RKO (cell line): Measurements from ENCODE around the gene GRIP1.

Experiments
- DNase-seq: peaks from one replicate; pipeline ENCODE4 v3.0.0-alpha.2; 2016; ENCODE audit warnings: low spot score

The GRIP1 gene

DNA sequence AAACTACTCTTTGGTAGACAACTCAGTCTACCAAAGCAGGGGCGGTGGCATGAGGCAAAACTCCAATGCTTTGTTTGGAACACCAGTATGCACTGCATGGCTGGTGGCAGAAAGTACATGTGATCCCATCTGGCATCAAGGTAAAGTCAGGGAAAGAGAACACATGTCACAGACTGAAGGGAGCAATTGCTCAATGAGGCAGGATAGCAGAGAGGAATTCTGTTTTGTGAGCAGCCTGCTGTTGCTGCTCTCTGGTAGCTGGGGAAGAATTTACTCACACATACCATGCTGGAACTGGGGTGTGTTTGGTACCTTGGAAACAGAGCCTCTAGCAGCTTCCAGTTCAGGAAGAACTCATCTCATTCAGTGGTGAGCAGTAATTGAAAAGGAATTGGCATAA, 291.8 kb downstream of the GRIP1 start:
- no peak for DNase-seq

DNA sequence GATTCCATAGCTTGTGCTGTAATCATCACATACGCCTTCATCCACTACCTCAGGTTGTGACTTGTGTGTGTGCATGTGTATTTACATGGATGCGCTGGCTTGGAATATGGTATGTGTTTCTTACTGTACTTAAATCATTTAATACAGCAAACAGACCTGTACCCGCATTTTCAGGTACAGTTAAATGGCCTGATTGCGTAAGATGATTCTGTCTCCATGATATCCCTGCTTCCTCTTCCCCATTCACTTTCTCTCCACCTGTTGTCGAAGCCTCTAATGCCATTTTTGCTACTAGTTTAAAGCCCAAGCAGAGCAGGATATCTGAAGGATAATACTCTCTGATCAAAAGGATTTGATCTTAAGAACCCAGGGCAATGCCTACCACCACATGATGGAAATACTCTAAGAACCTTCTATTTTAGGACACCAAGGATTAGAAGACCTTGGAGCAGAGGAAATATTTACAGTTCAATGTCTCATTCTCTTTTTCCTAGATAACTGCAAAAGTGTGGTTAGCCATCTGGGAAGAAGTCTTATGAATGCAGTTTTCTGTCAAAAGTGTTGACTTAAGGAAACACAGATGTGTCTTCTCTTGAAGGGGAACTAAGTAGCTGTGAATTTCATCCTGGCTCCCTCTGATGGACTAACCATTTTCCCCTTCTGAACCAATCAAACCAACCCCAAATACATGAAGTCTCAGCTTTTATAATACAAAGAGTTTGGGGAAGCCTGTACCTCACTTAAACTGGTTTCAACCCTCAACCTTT, 297.9 kb downstream of the GRIP1 start:
- no peak for DNase-seq

- DNase-seq, result no peak
These were observed 299.3 kb downstream of the GRIP1 start for GRCh38 chr12:66379616-66380015.

DNA sequence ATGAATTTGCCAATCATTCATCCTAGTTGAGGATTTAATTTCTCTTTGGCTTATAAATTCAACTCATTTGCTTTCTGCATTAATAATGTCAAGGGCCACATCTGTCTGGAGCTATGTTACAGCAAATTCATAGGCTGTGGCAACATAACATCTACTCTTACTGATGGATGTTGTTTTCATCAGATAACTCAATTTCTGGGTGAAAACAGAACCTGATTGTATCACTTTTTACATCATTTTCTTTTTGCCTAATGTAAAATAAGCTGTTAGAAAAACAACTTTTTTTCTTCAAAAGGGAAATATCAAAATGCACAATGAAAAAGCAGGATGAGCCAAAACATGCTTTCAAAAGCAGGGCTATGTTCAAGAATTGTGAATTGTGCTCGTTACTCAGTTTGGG, 303.3 kb downstream of the GRIP1 start:
- DNase-seq, result no peak

GRCh38 chr12:66371982-66372381, 306.9 kb downstream of the GRIP1 start:
- DNase-seq, result no peak

DNA sequence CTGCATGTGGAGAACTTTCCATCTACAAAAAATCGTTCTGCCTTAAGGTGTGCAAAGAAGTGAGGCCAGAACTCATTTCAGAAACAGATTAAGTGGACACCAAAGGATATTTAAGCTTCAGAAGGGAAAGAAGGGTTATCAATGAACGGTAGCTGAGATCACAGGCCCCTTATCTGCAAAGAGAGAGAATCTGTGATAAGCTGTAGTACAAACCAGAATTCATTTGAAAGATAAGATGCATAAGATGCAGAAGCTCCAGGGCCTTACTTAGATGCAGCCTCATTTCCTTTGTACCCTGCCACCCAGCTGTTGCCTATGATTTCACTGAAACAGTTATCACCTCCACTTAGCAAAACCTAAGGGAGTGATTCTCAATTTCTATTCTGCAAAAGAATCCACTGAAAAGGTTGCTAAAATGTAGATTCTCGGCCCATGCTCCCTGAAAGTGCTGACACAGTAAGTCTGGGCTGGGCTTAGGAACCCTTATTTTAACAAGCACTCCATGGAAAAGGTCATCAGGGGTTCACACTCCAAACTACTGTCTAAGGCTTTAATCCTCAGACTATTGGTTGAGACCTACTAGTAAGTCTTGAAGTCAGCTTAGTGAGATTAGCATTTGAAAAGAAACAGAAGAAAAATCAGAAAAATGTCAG, 311.7 kb downstream of the GRIP1 start:
- DNase-seq, result no peak

DNA sequence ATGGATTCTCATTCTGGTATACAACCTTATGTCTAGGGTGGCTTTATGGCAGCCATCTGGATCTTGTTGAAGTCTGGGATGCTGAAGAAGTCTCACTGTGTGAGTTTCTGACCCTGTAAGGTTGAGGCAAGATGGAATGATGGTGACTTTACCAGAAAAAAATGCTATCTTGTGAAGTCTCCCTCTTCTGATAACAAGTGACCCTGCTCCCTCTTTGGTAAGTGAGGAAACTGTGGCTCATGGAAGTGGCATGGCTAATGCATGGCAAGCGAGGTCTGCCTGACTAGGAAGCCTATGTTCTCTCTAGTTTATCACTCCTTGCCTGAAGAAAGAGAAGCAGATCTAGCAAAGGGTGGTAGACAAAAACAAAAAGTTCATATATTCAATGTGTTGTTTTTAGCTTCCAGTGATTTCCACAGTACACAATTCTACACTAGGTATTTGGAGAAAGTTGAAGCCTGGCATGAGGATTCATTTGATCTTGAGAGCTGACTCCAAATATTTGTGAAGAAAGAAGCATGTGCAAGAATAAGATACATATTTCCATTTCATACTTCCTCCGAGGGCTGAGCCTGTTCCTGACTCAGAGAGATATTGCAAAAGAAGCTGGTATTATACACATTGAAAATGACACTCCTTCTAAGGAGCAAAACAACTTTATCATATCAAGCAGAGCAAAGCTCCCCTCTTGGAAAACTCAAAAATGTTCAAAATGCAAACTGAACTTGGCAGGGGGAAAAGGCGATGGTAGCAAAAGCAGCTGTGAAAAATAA, 313.0 kb downstream of the GRIP1 start:
- no peak for DNase-seq

DNA sequence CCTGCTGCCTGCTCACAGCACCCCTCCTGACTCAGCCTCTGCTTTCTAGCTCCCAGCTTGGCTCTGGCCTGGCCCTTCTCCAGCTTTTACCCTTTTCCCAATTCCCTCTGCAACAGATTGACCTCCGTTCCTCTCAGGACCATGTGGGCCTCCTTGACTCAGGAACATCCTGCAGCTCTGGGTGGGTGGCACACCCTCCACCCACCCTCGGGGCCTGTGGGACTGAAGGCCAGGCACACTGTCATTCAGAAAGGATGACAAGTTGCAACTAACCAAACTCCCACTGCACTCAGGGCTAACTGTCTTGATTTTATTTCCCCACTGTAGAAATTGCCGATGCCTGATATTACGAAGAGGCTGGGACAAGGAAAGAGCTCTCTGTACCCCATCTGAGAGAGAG, 317.2 kb downstream of the GRIP1 start:
- DNase-seq, result no peak

- DNase-seq, result no peak
These were observed 319.6 kb downstream of the GRIP1 start for GRCh38 chr12:66359300-66359699.

- no peak for DNase-seq
These were observed 324.6 kb downstream of the GRIP1 start for GRCh38 chr12:66354291-66354690.

DNA sequence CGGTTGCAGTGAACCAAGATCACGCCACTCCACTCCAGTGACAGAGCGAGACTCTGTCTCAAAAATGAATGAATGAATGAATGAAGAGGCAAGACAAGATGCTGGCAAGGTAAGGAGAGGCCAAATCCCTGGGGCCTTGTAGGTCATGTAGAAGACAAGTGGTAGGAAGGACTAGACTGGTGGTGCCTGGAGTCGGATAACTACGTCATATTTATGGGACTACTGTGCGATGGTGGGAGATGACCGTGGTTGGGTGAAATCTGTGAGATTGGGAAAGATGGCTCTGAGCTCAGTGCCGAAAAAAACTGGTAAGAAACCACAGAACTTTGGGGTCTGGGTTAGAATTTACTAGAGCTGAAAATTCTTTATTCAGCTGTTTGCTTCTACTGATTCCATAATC, 326.0 kb downstream of the GRIP1 start:
- DNase-seq, result no peak

- peak; percentile 42 for DNase-seq
These were observed 326.7 kb downstream of the GRIP1 start for GRCh38 chr12:66352197-66352596.

DNA sequence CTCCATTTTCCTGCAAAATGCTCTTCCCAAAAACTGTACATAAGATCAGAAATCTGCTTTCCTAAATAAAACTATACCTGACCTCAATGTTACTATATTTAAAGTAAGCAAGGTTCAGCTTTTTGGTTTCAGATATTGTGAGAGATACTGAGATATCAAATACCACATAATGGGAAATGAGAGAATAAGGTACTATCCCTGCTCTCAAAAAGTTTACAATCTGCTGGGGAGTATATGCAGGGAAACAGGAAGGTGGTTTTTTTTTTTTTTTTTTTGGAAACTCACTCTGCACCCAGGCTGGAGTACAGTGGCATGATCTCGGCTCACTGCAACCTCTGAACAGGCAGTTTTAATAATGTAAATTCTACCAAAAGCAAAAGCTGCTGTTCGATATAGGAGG, 327.6 kb downstream of the GRIP1 start:
- no peak for DNase-seq

GRCh38 chr12:66345956-66346355, 332.9 kb downstream of the GRIP1 start:
- no peak for DNase-seq

- DNase-seq, result no peak
These were observed 333.7 kb downstream of the GRIP1 start for GRCh38 chr12:66345212-66345611.

GRCh38 chr12:66341126-66341525, 337.8 kb downstream of the GRIP1 start:
- no peak for DNase-seq

DNA sequence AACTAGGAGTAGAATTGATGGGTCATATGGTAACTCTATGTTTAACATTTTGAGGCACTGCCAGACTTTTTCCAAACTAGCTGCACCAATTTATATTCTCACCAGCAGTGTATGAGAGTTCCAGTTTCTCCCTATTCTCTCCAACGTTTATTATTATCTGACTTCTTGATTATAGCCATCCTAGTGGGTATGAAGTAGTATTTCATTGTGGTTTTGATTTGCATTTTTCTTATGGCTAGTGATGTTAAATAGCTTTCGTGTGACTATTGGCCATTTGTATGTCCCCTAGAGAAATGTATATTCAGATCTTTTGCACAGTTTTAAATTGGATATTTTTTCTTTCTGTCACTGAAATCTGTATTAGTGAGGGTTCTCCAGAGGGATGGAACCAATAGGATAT, 338.7 kb downstream of the GRIP1 start:
- DNase-seq, result no peak

- no peak for DNase-seq
These were observed 341.4 kb downstream of the GRIP1 start for GRCh38 chr12:66337381-66338010.

GRCh38 chr12:66335746-66336145, 343.1 kb downstream of the GRIP1 start:
- DNase-seq, result no peak

- no peak for DNase-seq
These were observed 347.1 kb downstream of the GRIP1 start for GRCh38 chr12:66331814-66332213.

- no peak for DNase-seq
These were observed 347.9 kb downstream of the GRIP1 start for GRCh38 chr12:66331016-66331415.

GRCh38 chr12:66329941-66330340, 348.9 kb downstream of the GRIP1 start:
- no peak for DNase-seq

DNA sequence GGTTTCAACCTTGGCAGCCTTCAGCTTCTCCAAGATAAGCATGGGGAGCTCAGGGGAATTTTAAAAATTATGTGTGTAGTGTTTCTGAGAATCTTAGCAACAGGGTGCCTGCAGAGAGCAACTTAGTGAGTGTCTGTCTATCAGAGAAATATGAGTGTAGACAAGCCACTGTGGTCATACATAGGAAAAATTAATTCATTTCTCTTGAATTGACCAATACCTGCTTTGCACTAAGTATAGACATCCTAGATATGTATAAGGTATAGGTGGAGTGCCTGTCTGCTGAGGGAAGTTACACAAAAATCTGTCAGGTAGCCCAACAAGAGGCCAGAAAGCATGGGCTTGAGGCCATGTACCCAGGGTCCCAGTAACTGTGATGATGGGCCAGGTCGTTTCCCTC, 355.9 kb downstream of the GRIP1 start:
- DNase-seq, result no peak
